Upper lobe of left lung (tissue), 4 donors: ENCODE measurements around the gene SH3YL1.

Experiments used
- EP300 ChIP-seq, 4 donors: sonication (generic); formaldehyde crosslinking; IDR thresholded peaks; one replicate each; pipeline ENCODE4 v1.5.1; 2017; ENCODE audit warnings: antibody characterized with exemption in 4 of 4, control low read depth in 2 of 4
- POLR2A ChIP-seq, 4 donors: fragments of 450-650 bp; IDR thresholded peaks; one replicate each; pipeline ENCODE4 v1.5.1; 2016 to 2017; ENCODE audit warnings: antibody characterized with exemption in 4 of 4, mild to moderate bottlenecking in 2 of 4
- POLR2AphosphoS5 ChIP-seq, 2 donors: sonication (generic); formaldehyde crosslinking; IDR thresholded peaks; one replicate each; pipeline ENCODE4 v1.5.1; 2017; ENCODE audit warnings: antibody characterized with exemption in 2 of 2
- TF ChIP-seq, protein P1 (sequence below), 6 experiments: fragments of 450-650 bp in 4 of 6; fragments of 200-600 bp in 2 of 6; sonication (generic) in 2 of 6; IDR thresholded peaks; one replicate each; pipeline ENCODE4 v1.5.1; 2016 to 2019; ENCODE audit warnings: antibody characterized with exemption in 6 of 6

DNA sequence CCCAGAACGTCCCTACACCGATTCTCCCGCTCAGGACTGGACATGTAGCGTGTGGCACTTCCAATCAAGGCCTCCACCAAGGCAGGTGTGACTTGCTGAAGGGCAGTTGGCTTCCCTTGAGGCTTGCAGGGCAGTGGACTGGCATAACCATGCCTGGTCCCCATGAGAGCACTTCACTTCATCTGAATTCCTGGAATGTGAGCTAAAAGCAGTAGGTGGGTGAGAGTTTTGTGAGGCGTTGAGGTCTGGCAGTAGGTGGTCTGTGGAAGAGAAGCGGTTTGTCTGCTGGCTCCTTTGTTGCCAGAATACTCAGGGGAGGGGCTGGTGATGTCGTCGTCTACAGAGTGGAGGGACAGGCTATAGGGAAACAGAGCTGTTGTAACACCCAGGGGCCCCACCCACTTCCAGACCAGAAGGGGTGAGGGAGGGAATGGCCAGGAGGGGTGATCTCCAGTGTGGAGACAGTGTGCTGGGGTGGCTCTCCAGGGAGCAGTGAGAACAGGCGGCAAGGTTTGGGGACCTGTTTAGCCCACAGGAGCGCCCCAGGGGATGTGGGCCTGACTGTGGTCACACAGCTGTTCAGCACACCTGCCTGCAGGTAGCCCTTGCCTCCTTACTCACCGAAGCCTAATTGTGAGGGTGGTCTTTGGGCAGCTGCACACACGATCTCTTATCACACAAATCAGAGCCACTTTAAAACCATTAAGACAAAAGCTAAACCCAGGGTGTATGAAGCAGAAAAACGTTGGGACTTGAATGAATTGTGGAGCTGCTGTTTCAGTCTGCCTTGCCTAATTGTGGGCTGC lies 45.5 kb upstream of the SH3YL1 start:
- TF ChIP-seq, protein P1, sequence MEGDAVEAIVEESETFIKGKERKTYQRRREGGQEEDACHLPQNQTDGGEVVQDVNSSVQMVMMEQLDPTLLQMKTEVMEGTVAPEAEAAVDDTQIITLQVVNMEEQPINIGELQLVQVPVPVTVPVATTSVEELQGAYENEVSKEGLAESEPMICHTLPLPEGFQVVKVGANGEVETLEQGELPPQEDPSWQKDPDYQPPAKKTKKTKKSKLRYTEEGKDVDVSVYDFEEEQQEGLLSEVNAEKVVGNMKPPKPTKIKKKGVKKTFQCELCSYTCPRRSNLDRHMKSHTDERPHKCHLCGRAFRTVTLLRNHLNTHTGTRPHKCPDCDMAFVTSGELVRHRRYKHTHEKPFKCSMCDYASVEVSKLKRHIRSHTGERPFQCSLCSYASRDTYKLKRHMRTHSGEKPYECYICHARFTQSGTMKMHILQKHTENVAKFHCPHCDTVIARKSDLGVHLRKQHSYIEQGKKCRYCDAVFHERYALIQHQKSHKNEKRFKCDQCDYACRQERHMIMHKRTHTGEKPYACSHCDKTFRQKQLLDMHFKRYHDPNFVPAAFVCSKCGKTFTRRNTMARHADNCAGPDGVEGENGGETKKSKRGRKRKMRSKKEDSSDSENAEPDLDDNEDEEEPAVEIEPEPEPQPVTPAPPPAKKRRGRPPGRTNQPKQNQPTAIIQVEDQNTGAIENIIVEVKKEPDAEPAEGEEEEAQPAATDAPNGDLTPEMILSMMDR (IDR thresholded peaks at IDR 0.05), result no peak
- TF ChIP-seq POLR2A (IDR thresholded peaks at IDR 0.05) (no peak), EP300 (IDR thresholded peaks at IDR 0.05) (no peak), POLR2AphosphoS5 (IDR thresholded peaks at IDR 0.05) (no peak)
